ENCODE data around the gene PCSK1N. TPM values are rescaled to one million over a fixed set of nuclear protein-coding genes. Genes with fewer than 3 reads are reported as not detected.

PCSK1N gene
- total and polyA plus RNA-seq, 4 donors: 61.4 to 566 (median 286) TPM

DNA sequence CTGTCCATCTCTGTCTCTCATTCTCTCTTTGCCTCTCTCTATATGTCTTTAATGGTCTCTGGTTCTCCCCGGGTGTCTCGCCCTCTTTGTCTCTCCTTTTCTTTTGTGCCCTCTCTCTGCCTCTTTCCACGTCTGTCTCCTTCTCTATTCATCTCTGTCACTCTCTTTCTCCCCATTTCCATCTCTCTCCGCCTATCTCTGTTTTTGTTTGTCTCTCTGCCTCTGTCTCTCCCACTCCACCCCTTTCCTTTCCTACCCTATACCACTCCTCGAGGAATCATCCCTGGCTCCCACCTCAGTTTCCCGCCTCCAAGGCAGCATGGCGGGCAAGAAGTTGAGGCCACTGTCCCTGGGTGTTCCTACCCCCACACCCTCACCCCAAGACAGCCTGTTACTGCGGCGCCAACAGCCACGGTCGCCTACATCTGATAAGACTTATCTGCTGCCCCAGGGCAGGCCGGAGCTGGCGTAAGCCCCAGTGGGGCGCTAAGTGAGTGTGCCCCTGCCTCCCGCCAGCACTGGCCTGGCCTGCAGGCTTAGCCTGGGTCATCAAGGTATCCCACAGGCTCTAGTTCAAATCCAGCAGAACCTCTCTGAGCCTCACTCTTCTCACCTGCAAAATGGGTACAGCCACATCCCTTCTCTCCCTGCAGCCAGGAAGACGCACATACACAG lies 49.7 kb downstream of the PCSK1N start:
- no peaks in the 10 kb centered on the region for H3K36me3 ChIP-seq (ENCODE audit: control insufficient read depth, insufficient read depth, low read length)
- WGBS (ENCODE audit: insufficient coverage): 71% methylated on average over 16 of the region's 16 CpGs
- H3K9me3 ChIP-seq (ENCODE audit: control insufficient read depth, insufficient read depth, low read length): no peaks in the 10 kb centered on the region
- no peaks in the 10 kb centered on the region for H3K4me1 ChIP-seq (ENCODE audit: control insufficient read depth, insufficient read depth, low read length)
- H3K27me3 ChIP-seq (ENCODE audit: control insufficient read depth, insufficient read depth, low read length): peaks cover 2% of the 10 kb centered on the region
- no peak overlapping the region for H3K27ac ChIP-seq (ENCODE audit: low read depth, low read length)
- no peak overlapping the region for H3K4me3 ChIP-seq (ENCODE audit: low read depth, low read length)
- no peak for DNase-seq (ENCODE audit: low read depth in 4 of 6, low spot score in 6 of 6)

DNA sequence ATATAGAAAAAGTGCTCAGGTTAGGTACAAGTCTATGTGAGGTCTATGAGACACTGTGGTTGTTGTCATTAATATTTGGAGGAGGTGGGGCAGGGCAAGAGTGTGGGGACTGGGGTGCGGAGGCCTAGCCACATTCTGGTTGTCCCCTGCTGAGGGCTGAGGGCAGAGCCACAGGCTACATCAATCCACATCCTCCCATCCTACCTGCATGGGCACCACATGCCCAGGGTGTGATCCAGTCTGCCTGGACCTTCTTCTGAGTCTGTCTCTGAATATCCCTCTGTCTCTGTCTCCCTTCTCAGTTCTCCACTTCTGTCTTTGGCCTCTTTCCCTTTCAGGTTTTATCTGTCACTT lies 50.2 kb downstream of the PCSK1N start:
- 80% methylated on average over 1 of the region's 1 CpG for WGBS (ENCODE audit: insufficient coverage)
- H3K4me3 ChIP-seq (ENCODE audit: low read depth, low read length): no peak overlapping the region
- H3K4me1 ChIP-seq (ENCODE audit: control insufficient read depth, insufficient read depth, low read length): no peaks in the 10 kb centered on the region
- peaks cover 2% of the 10 kb centered on the region for H3K27me3 ChIP-seq (ENCODE audit: control insufficient read depth, insufficient read depth, low read length)
- H3K36me3 ChIP-seq (ENCODE audit: control insufficient read depth, insufficient read depth, low read length): no peaks in the 10 kb centered on the region
- H3K27ac ChIP-seq (ENCODE audit: low read depth, low read length): no peak overlapping the region
- H3K9me3 ChIP-seq (ENCODE audit: control insufficient read depth, insufficient read depth, low read length): no peaks in the 10 kb centered on the region
- no peak for DNase-seq (ENCODE audit: low read depth in 4 of 6, low spot score in 6 of 6)

DNA sequence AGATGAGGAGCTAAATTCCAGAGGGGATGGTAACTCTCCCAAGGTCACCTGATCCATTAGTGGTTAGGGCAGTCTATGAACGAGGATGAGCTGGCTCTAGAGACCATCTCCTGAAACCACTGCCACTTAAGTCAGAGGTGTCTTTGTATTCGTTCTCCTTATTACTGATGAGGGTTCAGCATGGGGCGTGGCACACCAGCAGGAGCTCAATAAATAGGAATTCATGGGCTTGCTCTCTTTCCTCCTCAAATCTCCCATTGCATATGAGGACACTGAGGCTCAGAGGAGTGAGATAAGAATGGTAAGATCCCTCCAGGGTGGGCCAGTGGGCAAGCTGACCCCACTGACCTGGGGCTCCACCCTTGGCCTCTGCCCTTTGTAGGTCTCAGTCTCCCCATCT lies 50.7 kb downstream of the PCSK1N start:
- Histone ChIP-seq H3K27ac (ENCODE audit: low read depth, low read length) (no peak overlapping the region), H3K27me3 (ENCODE audit: control insufficient read depth, insufficient read depth, low read length) (peaks cover 2% of the 10 kb centered on the region)
- 51% methylated on average over 2 of the region's 3 CpGs for WGBS (ENCODE audit: insufficient coverage)

DNA sequence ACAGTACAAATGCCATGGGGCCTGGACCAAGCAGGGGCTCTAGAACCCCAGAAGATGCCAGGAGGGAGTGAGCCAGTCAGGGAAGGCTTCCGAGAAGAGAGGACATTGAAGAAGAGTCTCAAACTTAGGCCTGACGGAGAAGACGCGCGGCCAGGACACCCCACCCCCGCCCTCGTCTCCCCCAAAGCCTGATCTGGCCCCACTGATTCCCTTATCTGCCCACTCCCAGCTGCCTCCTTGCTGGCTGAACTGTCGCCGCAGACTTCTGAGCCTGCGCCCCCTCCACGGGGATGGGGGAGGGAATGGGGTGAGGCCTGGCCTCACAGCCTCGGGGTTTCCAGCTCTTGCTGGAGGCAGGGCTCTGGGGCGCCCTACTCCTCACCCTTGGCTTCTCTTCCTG lies 52.6 kb downstream of the PCSK1N start:
- WGBS (ENCODE audit: insufficient coverage): 74% methylated on average over 8 of the region's 13 CpGs
- no peaks in the 10 kb centered on the region for H3K36me3 ChIP-seq (ENCODE audit: control insufficient read depth, insufficient read depth, low read length)

More for the DNA sequence above, 50.7 kb downstream of the PCSK1N start:
- Histone ChIP-seq H3K4me1 (ENCODE audit: control insufficient read depth, insufficient read depth, low read length) (no peaks in the 10 kb centered on the region), H3K9me3 (ENCODE audit: control insufficient read depth, insufficient read depth, low read length) (no peaks in the 10 kb centered on the region), H3K36me3 (ENCODE audit: control insufficient read depth, insufficient read depth, low read length) (no peaks in the 10 kb centered on the region), H3K4me3 (ENCODE audit: low read depth, low read length) (no peak overlapping the region)
- DNase-seq (ENCODE audit: low read depth in 4 of 6, low spot score in 6 of 6): no peak

DNA sequence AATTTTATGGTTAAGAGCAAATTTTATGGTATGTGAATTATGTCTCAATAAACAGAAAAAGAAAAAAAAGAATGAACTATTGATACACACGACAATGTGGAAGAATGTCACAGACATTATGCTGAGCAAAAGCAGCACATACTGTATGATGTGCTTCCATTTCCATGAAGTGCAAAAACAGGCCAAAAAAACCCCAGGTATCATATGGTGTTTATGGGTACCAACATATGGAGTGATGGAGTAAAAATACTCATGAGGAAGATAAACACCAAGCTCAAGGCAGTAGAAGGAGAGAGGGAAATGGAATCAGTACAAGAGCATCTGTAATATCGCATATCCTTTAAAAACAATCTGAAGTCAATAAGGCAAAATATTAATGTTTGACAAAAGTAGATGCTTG lies 53.2 kb downstream of the PCSK1N start:
- 60% methylated on average over 1 of the region's 2 CpGs for WGBS (ENCODE audit: insufficient coverage)
- peak in 2 of 6 donors; percentile 37 to 76 for DNase-seq (ENCODE audit: low read depth in 4 of 6, low spot score in 6 of 6)
- no peaks in the 10 kb centered on the region for H3K27me3 ChIP-seq (ENCODE audit: control insufficient read depth, insufficient read depth, low read length)

More for the DNA sequence above, 52.6 kb downstream of the PCSK1N start:
- DNase-seq (ENCODE audit: low read depth in 4 of 6, low spot score in 6 of 6): no peak
- Histone ChIP-seq H3K4me1 (ENCODE audit: control insufficient read depth, insufficient read depth, low read length) (no peaks in the 10 kb centered on the region), H3K27ac (ENCODE audit: low read depth, low read length) (no peak overlapping the region), H3K9me3 (ENCODE audit: control insufficient read depth, insufficient read depth, low read length) (no peaks in the 10 kb centered on the region), H3K4me3 (ENCODE audit: low read depth, low read length) (no peak overlapping the region), H3K27me3 (ENCODE audit: control insufficient read depth, insufficient read depth, low read length) (peaks cover 2% of the 10 kb centered on the region)

DNA sequence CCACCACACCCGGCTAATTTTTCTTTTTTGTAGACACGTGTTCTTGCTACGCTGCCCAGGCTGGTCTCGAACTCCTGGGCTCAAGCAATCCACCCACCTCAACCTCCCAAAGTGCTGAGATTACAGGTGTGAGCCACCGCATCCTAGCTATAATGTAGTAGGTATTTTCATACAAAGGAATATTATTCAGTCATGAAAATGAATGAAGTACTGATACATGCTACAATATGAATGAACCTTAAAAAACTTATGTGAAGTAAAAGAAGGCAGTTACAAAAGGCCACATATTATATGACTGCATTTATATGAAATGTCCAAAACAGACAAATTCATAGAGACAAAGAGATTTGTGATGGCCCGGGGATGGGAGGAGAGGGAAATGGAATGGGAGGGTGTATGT lies 53.7 kb downstream of the PCSK1N start:
- Histone ChIP-seq H3K36me3 (ENCODE audit: control insufficient read depth, insufficient read depth, low read length) (no peaks in the 10 kb centered on the region), H3K4me1 (ENCODE audit: control insufficient read depth, insufficient read depth, low read length) (no peaks in the 10 kb centered on the region), H3K4me3 (ENCODE audit: low read depth, low read length) (no peak overlapping the region), H3K9me3 (ENCODE audit: control insufficient read depth, insufficient read depth, low read length) (no peaks in the 10 kb centered on the region), H3K27me3 (ENCODE audit: control insufficient read depth, insufficient read depth, low read length) (no peaks in the 10 kb centered on the region), H3K27ac (ENCODE audit: low read depth, low read length) (no peak overlapping the region)
- WGBS (ENCODE audit: insufficient coverage): no CpG with 5 or more reads among the region's 6 CpGs
- no peak for DNase-seq (ENCODE audit: low read depth in 4 of 6, low spot score in 6 of 6)

More for the DNA sequence above, 53.2 kb downstream of the PCSK1N start:
- Histone ChIP-seq H3K9me3 (ENCODE audit: control insufficient read depth, insufficient read depth, low read length) (no peaks in the 10 kb centered on the region), H3K27ac (ENCODE audit: low read depth, low read length) (no peak overlapping the region), H3K36me3 (ENCODE audit: control insufficient read depth, insufficient read depth, low read length) (no peaks in the 10 kb centered on the region), H3K4me3 (ENCODE audit: low read depth, low read length) (no peak overlapping the region), H3K4me1 (ENCODE audit: control insufficient read depth, insufficient read depth, low read length) (no peaks in the 10 kb centered on the region)

Other genes with a start within 250 kb of the PCSK1N start
- gene WDR13, start 238.1 kb downstream of the PCSK1N start, total RNA-seq: 100 to 1,000 TPM in 1 of 2 donors, 10 to 100 TPM in 1; 48.0 to 126 TPM
- gene WDR13, start 238.1 kb downstream of the PCSK1N start, polyA plus RNA-seq (ENCODE audit: insufficient read length in 2 of 2): 100 to 1,000 TPM; 136 to 137 TPM
- 1 to 10 TPM; 3.1 to 4.3 TPM for gene WAS, start 151.8 kb downstream of the PCSK1N start, total RNA-seq
- gene WAS, start 151.8 kb downstream of the PCSK1N start, polyA plus RNA-seq (ENCODE audit: insufficient read length in 2 of 2): 1 to 10 TPM; 6.2 to 7.1 TPM
- gene SUV39H1, start 138.9 kb downstream of the PCSK1N start, total RNA-seq: 1 to 10 TPM; 3.0 to 4.8 TPM
- 1 to 10 TPM; 6.9 to 8.2 TPM for gene SUV39H1, start 138.9 kb downstream of the PCSK1N start, polyA plus RNA-seq (ENCODE audit: insufficient read length in 2 of 2)
- not detected for gene GLOD5, start 73.9 kb downstream of the PCSK1N start, total RNA-seq
- gene GLOD5, start 73.9 kb downstream of the PCSK1N start, polyA plus RNA-seq (ENCODE audit: insufficient read length in 2 of 2): not detected
- gene GATA1, start 49.0 kb downstream of the PCSK1N start, total RNA-seq: under 1 TPM; 0.39 to 0.59 TPM
- under 1 TPM; 0.22 to 0.45 TPM for gene GATA1, start 49.0 kb downstream of the PCSK1N start, polyA plus RNA-seq (ENCODE audit: insufficient read length in 2 of 2)
- gene HDAC6, start 33.5 kb downstream of the PCSK1N start, total RNA-seq: 100 to 1,000 TPM in 1 of 2 donors, 10 to 100 TPM in 1; 63.9 to 139 TPM
- gene HDAC6, start 33.5 kb downstream of the PCSK1N start, polyA plus RNA-seq (ENCODE audit: insufficient read length in 2 of 2): 100 to 1,000 TPM; 150 to 194 TPM
- under 1 TPM in 1 of 2 donors, not detected in 1; 0.22 TPM for gene ERAS, start 9.1 kb downstream of the PCSK1N start, total RNA-seq
- under 1 TPM; 0.73 to 0.78 TPM for gene ERAS, start 9.1 kb downstream of the PCSK1N start, polyA plus RNA-seq (ENCODE audit: insufficient read length in 2 of 2)
- gene TIMM17B, start 62.2 kb upstream of the PCSK1N start, total RNA-seq: 10 to 100 TPM; 18.0 to 42.4 TPM
- 10 to 100 TPM; 49.4 to 53.8 TPM for gene TIMM17B, start 62.2 kb upstream of the PCSK1N start, polyA plus RNA-seq (ENCODE audit: insufficient read length in 2 of 2)
- gene PQBP1, start 62.3 kb upstream of the PCSK1N start, total RNA-seq: 10 to 100 TPM; 28.9 to 67.9 TPM
- 10 to 100 TPM; 89.8 to 91.9 TPM for gene PQBP1, start 62.3 kb upstream of the PCSK1N start, polyA plus RNA-seq (ENCODE audit: insufficient read length in 2 of 2)
- 10 to 100 TPM; 10.4 to 14.2 TPM for gene SLC35A2, start 76.0 kb upstream of the PCSK1N start, total RNA-seq
- 10 to 100 TPM; 26.8 to 27.9 TPM for gene SLC35A2, start 76.0 kb upstream of the PCSK1N start, polyA plus RNA-seq (ENCODE audit: insufficient read length in 2 of 2)
- 10 to 100 TPM; 10.3 to 10.5 TPM for gene PIM2, start 83.4 kb upstream of the PCSK1N start, total RNA-seq
- 10 to 100 TPM; 11.9 to 13.1 TPM for gene PIM2, start 83.4 kb upstream of the PCSK1N start, polyA plus RNA-seq (ENCODE audit: insufficient read length in 2 of 2)
- 10 to 100 TPM; 27.9 to 35.7 TPM for gene OTUD5, start 122.0 kb upstream of the PCSK1N start, total RNA-seq
- 10 to 100 TPM; 74.0 to 81.4 TPM for gene OTUD5, start 122.0 kb upstream of the PCSK1N start, polyA plus RNA-seq (ENCODE audit: insufficient read length in 2 of 2)
- gene KCND1, start 136.2 kb upstream of the PCSK1N start, total RNA-seq: 1 to 10 TPM; 1.8 to 3.7 TPM
- gene KCND1, start 136.2 kb upstream of the PCSK1N start, polyA plus RNA-seq (ENCODE audit: insufficient read length in 2 of 2): 1 to 10 TPM; 5.7 to 6.7 TPM
- 10 to 100 TPM; 29.1 to 30.0 TPM for gene GRIPAP1, start 166.7 kb upstream of the PCSK1N start, total RNA-seq
- 100 to 1,000 TPM in 1 of 2 donors, 10 to 100 TPM in 1; 91.2 to 116 TPM for gene GRIPAP1, start 166.7 kb upstream of the PCSK1N start, polyA plus RNA-seq (ENCODE audit: insufficient read length in 2 of 2)
- gene TFE3, start 207.7 kb upstream of the PCSK1N start, total RNA-seq: 10 to 100 TPM; 13.1 to 21.7 TPM
- gene TFE3, start 207.7 kb upstream of the PCSK1N start, polyA plus RNA-seq (ENCODE audit: insufficient read length in 2 of 2): 10 to 100 TPM; 36.5 to 41.3 TPM
- 1 to 10 TPM; 1.6 to 3.5 TPM for gene CCDC120, start 223.4 kb upstream of the PCSK1N start, total RNA-seq
- gene CCDC120, start 223.4 kb upstream of the PCSK1N start, polyA plus RNA-seq (ENCODE audit: insufficient read length in 2 of 2): 10 to 100 TPM; 14.8 to 22.4 TPM
- 10 to 100 TPM in 1 of 2 donors, 1 to 10 TPM in 1; 7.3 to 16.1 TPM for gene PRAF2, start 238.4 kb upstream of the PCSK1N start, total RNA-seq
- 100 to 1,000 TPM; 122 to 128 TPM for gene PRAF2, start 238.4 kb upstream of the PCSK1N start, polyA plus RNA-seq (ENCODE audit: insufficient read length in 2 of 2)
- 10 to 100 TPM; 24.5 to 47.3 TPM for gene WDR45, start 244.3 kb upstream of the PCSK1N start, total RNA-seq
- 10 to 100 TPM; 42.2 to 49.0 TPM for gene WDR45, start 244.3 kb upstream of the PCSK1N start, polyA plus RNA-seq (ENCODE audit: insufficient read length in 2 of 2)

Measured in spinal cord (tissue), 10 donors.